Ishikawa (cell line): ENCODE measurements around the gene GBP1.

ENCODE experiments used
- EP300 ChIP-seq: IDR thresholded peaks from 2 replicates; pipeline ENCODE4 v1.6.1; 2012; ENCODE audit warnings: borderline replicate concordance
- FOXM1 ChIP-seq: IDR thresholded peaks from 2 replicates; pipeline ENCODE4 v1.6.1; 2012; ENCODE audit warnings: low read depth, borderline replicate concordance
- TAF1 ChIP-seq: IDR thresholded peaks from 2 replicates; pipeline ENCODE4 v1.6.1; 2012; ENCODE audit warnings: low read depth, mild to moderate bottlenecking
- YY1 ChIP-seq: IDR thresholded peaks from 2 replicates; pipeline ENCODE4 v1.6.1; 2012; ENCODE audit warnings: low read depth
- ZBTB7A ChIP-seq: IDR thresholded peaks from 2 replicates; pipeline ENCODE4 v1.6.1; 2012; ENCODE audit warnings: low read depth
- TF ChIP-seq, protein P1 (sequence below): IDR thresholded peaks from 2 replicates; pipeline ENCODE4 v1.6.1; 2012

GRCh38 chr1:89063094-89063493 is 1.9 kb downstream of the GBP1 start:
- no peak for TF ChIP-seq FOXM1
- TF ChIP-seq, protein P1, sequence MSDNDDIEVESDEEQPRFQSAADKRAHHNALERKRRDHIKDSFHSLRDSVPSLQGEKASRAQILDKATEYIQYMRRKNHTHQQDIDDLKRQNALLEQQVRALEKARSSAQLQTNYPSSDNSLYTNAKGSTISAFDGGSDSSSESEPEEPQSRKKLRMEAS: no peak
- no peak for TF ChIP-seq EP300
- TF ChIP-seq ZBTB7A: no peak
- TF ChIP-seq YY1: no peak
- no peak for TF ChIP-seq TAF1
